Heart right ventricle (tissue), 16 donors: ENCODE results near the gene PRICKLE2. TPM values are rescaled to one million over a fixed set of nuclear protein-coding genes. Genes with fewer than 3 reads are reported as not detected.

Experiments
- ATAC-seq, 8 donors: fragments of 200-7000 bp; cut with Tn5 transposase; one replicate each; pipeline ENCODE4 v1.9.1; 2020; ENCODE audit warnings: mild to moderate bottlenecking in 8 of 8, moderate library complexity in 8 of 8, moderate number of reproducible peaks in 1 of 8
- DNase-seq, 2 donors: peaks; one replicate each; pipeline ENCODE4 v3.0.0-alpha.2; 2020
- H3K27ac ChIP-seq, 10 donors: fragments of 200-600 bp; sonication (generic) in 2 of 10; one replicate each; pipeline versions ENCODE4 v1.5.0 to v1.8.0; 2020 to 2022; ENCODE audit warnings: mild to moderate bottlenecking in 3 of 10
- H3K27me3 ChIP-seq, 7 donors: fragments of 200-600 bp; one replicate each; pipeline ENCODE4 v1.8.0; 2021 to 2022; ENCODE audit warnings: mild to moderate bottlenecking in 2 of 7
- H3K36me3 ChIP-seq, 9 donors: fragments of 200-600 bp; sonication (generic) in 1 of 9; one replicate each; pipeline versions ENCODE4 v1.5.0 to v1.8.0; 2020 to 2022; ENCODE audit warnings: mild to moderate bottlenecking in 2 of 9
- H3K4me1 ChIP-seq, 9 donors: fragments of 200-600 bp; sonication (generic) in 1 of 9; one replicate each; pipeline versions ENCODE4 v1.5.0 to v1.8.0; 2020 to 2022; ENCODE audit warnings: mild to moderate bottlenecking in 4 of 9
- H3K4me3 ChIP-seq, 10 donors: fragments of 200-600 bp; sonication (generic) in 2 of 10; one replicate each; pipeline versions ENCODE4 v1.5.0 to v1.8.0; 2020 to 2022; ENCODE audit warnings: mild to moderate bottlenecking in 7 of 10, moderate library complexity in 2 of 10
- H3K9me3 ChIP-seq, 11 donors: fragments of 200-600 bp in 10 of 11; sonication (generic) in 2 of 11; one replicate each; pipeline versions ENCODE4 v1.5.0 to v1.8.0; 2013 to 2022; ENCODE audit warnings: mild to moderate bottlenecking in 2 of 11, control low read depth in 1 of 11, moderate library complexity in 1 of 11
- WGBS, 2 donors: extraction: QIAGEN DNeasy Blood & Tissue Kit; methylation state at CpG; one replicate each; pipeline ENCODE4 v1.1.7; 2013; ENCODE audit warnings: inconsistent platforms in 1 of 2; 5-methylcytosine and 5-hydroxymethylcytosine counted together
- intact Hi-C, 10 donors: fragments of 100-400 bp; cut with DNase I; formaldehyde crosslinking; loops; one replicate each; pipeline versions ENCODE4 v1.11.1 to v1.14.2; 2022
- long read RNA-seq, 3 donors: library from polyadenylated mRNA; unstranded; transcript quantifications; one replicate each; pipeline ENCODE4 v2.0.0, GENCODE V29; 2020 to 2021
- polyA plus RNA-seq, 2 donors: library from polyadenylated mRNA; stranded (reverse); fragments of 200-250 nt; gene quantifications; one replicate each; pipeline ENCODE4 v1.2.3, GENCODE V29; 2013
- total RNA-seq, 10 donors: library from RNA; stranded (reverse); fragmentation: NEBNext Ultra II Directional in 3 of 10; extraction: Animal tissue kit (Norgen Biotek cat#: 25700) in 3 of 10; gene quantifications; one replicate each; pipeline versions ENCODE4 v1.2.1 to v1.2.4, GENCODE V29; 2021 to 2023
- TF ChIP-seq, protein P1 (sequence below), 9 donors: fragments of 200-600 bp; sonication (generic) in 2 of 9; IDR thresholded peaks; one replicate each; pipeline versions ENCODE4 v1.5.0 to v1.8.0; 2021 to 2022; ENCODE audit warnings: antibody characterized with exemption in 9 of 9, mild to moderate bottlenecking in 5 of 9, moderate library complexity in 1 of 9
- donor health status: Arrhythmogenic right ventricular cardiomyopathy.
- donor health status: ischemic (EF 13 %, LVEDD 7.1; RV severe dilation, severe dysfunction).
- donor health status: healthy with polysubstance abuse.
- donor health status: DM: no; HTN: yes; CAD: no.
- donor health status: DM: no; HTN: no; CAD: no.
- donor health status: ischemic (EF 25% LVEDD 6.9; RV normal size, moderate dysfunction).
- donor health status: ischemic (EF 25% LVEDD 5.7; RV mildly dilated, moderate dysfunction).
- donor health status: healthy.
- donor health status: DM: yes; HTN: yes; CAD: no.
- donor health status: Ischemic cardiomyopathy.
- donor health status: ischemic (EF 35%, LVEDD 5.7; RV mildly dilated, moderate dysfunction).
- donor health status: nonischemic (EF 11% LVEDD 7.7; RV severe dilation, severe dysfunction).
- donor health status: DM: yes; HTN: yes; CAD: no.
- donor health status: PGD.
- donor health status: ischemic (EF 29% LVEDD 5.4; RV normal size, mild dysfunction).
- donor health status: nonischemic (EF 23%, LVEDD 6.1; RV moderate dilation, normal function).

The PRICKLE2 gene, protein sequence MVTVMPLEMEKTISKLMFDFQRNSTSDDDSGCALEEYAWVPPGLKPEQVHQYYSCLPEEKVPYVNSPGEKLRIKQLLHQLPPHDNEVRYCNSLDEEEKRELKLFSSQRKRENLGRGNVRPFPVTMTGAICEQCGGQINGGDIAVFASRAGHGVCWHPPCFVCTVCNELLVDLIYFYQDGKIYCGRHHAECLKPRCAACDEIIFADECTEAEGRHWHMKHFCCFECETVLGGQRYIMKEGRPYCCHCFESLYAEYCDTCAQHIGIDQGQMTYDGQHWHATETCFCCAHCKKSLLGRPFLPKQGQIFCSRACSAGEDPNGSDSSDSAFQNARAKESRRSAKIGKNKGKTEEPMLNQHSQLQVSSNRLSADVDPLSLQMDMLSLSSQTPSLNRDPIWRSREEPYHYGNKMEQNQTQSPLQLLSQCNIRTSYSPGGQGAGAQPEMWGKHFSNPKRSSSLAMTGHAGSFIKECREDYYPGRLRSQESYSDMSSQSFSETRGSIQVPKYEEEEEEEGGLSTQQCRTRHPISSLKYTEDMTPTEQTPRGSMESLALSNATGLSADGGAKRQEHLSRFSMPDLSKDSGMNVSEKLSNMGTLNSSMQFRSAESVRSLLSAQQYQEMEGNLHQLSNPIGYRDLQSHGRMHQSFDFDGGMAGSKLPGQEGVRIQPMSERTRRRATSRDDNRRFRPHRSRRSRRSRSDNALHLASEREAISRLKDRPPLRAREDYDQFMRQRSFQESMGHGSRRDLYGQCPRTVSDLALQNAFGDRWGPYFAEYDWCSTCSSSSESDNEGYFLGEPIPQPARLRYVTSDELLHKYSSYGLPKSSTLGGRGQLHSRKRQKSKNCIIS
- 10 to 100 TPM in 4 of 10 donors, 1 to 10 TPM in 6; 6.4 to 12.2 (median 8.4) TPM for total RNA-seq
- 1 to 10 TPM; 1.8 to 1.9 TPM for polyA plus RNA-seq
- long read RNA-seq, donor 1, full-length matches to known transcripts = 1 of 2 reads
- long read RNA-seq, donor 1, partial matches to known transcripts = 1 of 2 reads
- long read RNA-seq, donor 1, other reads (novel, unspliced or antisense) = 0 of 2 reads
- long read RNA-seq, donor 2, full-length matches to known transcripts = 2 of 4 reads
- long read RNA-seq, donor 2, partial matches to known transcripts = 0 of 4 reads
- long read RNA-seq, donor 2, other reads (novel, unspliced or antisense) = 2 of 4 reads
- long read RNA-seq, donor 3, full-length matches to known transcripts = 4 of 5 reads
- long read RNA-seq, donor 3, partial matches to known transcripts = 1 of 5 reads
- long read RNA-seq, donor 3, other reads (novel, unspliced or antisense) = 0 of 5 reads

DNA sequence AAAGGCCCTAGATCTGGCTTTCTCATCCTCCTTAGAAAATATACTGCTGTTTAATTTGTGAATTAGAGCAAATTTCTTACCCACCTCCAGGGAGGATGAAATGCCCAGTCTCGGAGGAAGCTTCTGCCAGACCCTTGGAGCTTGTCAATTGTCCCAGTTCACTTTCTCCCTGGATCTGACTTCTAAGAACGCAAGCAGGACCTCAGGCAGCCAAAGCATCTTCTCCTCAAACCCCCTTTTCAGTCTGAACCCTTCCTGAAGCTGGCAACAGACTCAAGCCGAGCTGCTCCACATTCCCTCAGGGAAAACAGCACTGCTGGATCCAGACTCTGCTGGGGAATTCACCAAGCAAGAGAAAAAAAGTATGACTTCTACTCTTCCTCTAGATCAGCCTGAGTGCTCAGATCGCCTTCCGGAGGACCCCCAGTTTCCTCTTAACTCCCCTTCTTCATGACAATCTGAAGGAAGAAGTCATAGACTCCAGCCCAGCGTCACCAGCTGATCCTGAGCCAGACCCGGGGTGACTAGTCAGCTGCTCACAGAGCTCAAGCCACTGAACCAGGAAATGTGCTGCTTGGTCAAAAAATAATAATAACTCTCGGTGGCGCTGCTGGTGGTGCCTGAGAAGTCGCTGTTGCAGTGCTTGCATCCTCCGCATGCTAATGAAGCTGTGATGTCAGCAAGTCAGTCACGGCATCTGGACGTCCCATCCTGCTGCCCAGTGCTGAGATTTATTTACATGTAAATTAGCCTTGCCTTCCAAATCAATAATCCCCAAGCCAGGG lies at the start of gene PRICKLE2:
Gene PRICKLE2 (minus strand): TSS at position 641 of the 785 bp plus-strand sequence. CDS start 26,539 bp downstream, outside the sequence.
- Histone ChIP-seq H3K36me3 (no peaks in the 10 kb centered on the region), H3K9me3 (no peaks in the 10 kb centered on the region), H3K27ac (peak within 1 kb of the TSS; percentile 27 to 89 (median 78)), H3K4me3 (peak within 1 kb of the TSS in 9 of 10 donors; percentile 6 to 54 (median 47)), H3K27me3 (no peaks in the 10 kb centered on the region), H3K4me1 (peaks cover 11 to 80% (median 59%) of the 10 kb centered on the region in 9 donors)
- 27 to 34% methylated on average over 13 of the region's 13 CpGs for WGBS, 2 donors
- ATAC-seq (peak; percentile 75 to 88 (median 84)), DNase-seq (peak; percentile 75 to 89)
- intact Hi-C loops = loop anchor here in 6 of 10 donors (1.0 to 10.0 kb wide), 10 partner anchors 35 to 198 kb away; no protein-coding TSS in a partner anchor
- TF ChIP-seq, protein P1, sequence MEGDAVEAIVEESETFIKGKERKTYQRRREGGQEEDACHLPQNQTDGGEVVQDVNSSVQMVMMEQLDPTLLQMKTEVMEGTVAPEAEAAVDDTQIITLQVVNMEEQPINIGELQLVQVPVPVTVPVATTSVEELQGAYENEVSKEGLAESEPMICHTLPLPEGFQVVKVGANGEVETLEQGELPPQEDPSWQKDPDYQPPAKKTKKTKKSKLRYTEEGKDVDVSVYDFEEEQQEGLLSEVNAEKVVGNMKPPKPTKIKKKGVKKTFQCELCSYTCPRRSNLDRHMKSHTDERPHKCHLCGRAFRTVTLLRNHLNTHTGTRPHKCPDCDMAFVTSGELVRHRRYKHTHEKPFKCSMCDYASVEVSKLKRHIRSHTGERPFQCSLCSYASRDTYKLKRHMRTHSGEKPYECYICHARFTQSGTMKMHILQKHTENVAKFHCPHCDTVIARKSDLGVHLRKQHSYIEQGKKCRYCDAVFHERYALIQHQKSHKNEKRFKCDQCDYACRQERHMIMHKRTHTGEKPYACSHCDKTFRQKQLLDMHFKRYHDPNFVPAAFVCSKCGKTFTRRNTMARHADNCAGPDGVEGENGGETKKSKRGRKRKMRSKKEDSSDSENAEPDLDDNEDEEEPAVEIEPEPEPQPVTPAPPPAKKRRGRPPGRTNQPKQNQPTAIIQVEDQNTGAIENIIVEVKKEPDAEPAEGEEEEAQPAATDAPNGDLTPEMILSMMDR (IDR thresholded peaks at IDR 0.05) = peak in 5 of 9 donors; percentile 16 to 54 (median 39)

DNA sequence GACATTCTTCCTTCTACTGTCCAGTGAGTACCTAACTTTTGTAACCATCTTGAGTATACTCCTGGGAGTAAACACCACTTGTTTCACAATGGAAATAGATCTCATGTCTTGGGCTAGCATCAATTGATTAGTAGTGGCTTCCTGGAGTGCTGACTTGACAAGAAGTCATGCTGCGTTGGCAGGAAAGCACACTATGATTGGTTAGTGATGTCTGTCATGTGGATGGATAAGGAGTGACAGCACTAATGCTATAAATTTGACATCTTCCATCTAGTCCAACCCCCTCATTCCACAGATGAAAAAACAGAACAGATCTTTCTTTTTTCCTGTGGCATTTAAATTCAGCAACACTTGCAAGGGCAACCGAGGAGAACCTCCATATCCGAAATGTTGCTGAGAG lies 47.6 kb upstream of the PRICKLE2 start:
- DNase-seq (no peak), ATAC-seq (no peak)
- TF ChIP-seq, protein P1 (IDR thresholded peaks at IDR 0.05) = no peak
- WGBS, 2 donors = 88 to 93% methylated on average over 3 of the region's 3 CpGs
- Histone ChIP-seq H3K27ac (no peak overlapping the region), H3K4me1 (peaks cover 5 to 10% (median 8%) of the 10 kb centered on the region in 9 donors), H3K9me3 (no peaks in the 10 kb centered on the region), H3K27me3 (peaks cover 0 to 5% (median 0%) of the 10 kb centered on the region in 7 donors), H3K36me3 (no peaks in the 10 kb centered on the region), H3K4me3 (no peak overlapping the region)
- intact Hi-C loops = loop anchor here in 2 of 10 donors (10.0 kb wide), 2 partner anchors 72 to 122 kb away; no protein-coding TSS in a partner anchor

DNA sequence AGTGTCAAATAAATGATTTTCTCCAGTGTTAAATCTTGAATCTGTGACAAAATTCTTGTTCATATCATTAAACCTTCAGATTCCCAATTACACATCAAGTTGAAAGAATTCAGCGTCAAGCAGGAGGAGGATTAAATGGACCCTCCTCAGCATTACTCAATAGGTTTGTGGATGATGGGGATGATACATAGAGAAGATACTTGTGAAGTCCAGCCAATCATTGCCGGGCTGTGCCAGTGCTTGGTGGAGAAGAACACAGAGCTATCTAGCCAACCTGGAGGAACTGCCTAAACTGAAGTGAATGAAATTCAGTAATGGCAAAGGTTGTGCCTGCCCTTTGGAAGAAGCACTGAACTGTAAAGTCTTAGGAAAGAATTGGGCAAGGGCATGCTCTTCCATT lies 47.0 kb upstream of the PRICKLE2 start:
- peaks cover 0 to 7% (median 0%) of the 10 kb centered on the region in 7 donors for H3K27me3 ChIP-seq
- ATAC-seq (no peak), DNase-seq (no peak)
- H3K9me3 ChIP-seq = no peaks in the 10 kb centered on the region
- H3K4me3 ChIP-seq = no peak overlapping the region
- H3K27ac ChIP-seq = no peak overlapping the region
- TF ChIP-seq, protein P1 (IDR thresholded peaks at IDR 0.05) = no peak
- peaks cover 5 to 10% (median 8%) of the 10 kb centered on the region in 9 donors for H3K4me1 ChIP-seq
- H3K36me3 ChIP-seq = no peaks in the 10 kb centered on the region
- intact Hi-C loops = loop anchor here in 2 of 10 donors (10.0 kb wide), 2 partner anchors 73 to 123 kb away; no protein-coding TSS in a partner anchor
- WGBS, 2 donors = 88 to 93% methylated on average over 2 of the region's 2 CpGs
